ENCODE measurements around the gene RAB11FIP4. TPM values are rescaled to one million over a fixed set of nuclear protein-coding genes. Genes with fewer than 3 reads are reported as not detected.

Gene RAB11FIP4
- total and polyA plus RNA-seq, 4 donors, result 1.5 to 16.0 (median 3.3) TPM

DNA sequence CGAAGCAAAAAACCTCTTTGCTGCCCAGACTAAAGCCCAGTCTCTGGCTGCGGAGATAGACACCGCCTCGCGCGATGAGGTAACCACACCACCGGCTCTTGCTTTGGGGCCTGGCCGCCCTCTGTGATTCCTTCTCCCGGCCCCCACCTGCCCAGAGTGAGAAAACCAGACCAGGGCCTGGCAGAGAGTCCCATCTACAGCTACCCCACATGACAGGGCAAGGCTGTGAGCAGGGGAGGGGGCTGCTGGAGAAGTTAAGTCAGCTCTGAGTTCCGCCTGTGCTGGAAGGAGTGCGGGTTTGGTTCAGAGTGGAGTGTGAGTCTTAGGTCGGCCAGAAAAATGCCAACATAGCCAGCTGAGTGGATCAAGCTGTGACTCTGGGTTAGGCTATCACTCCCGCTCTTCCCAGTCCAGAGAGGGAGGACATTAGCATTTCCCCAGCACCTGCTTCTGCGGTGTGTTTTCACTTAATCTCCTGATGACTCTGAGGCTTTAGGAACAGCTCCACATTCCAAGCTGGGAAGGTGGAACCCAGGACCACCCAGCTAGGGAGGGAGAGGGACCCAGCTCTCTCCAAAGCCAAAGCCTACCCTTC, 139.0 kb downstream of the RAB11FIP4 start:
- TF ChIP-seq FOXA1 (IDR thresholded peaks at IDR 0.05), result no peak
- TF ChIP-seq NR2F2 (IDR thresholded peaks at IDR 0.05), result no peak
- no peak for TF ChIP-seq GABPA (IDR thresholded peaks at IDR 0.05 in 1 of 2, conservative IDR thresholded peaks at IDR 0.05 in 1 of 2)
- TF ChIP-seq TAF1 (conservative IDR thresholded peaks at IDR 0.05), result no peak
- H3K36me3 ChIP-seq (ENCODE audit: control insufficient read depth in 4 of 4, insufficient read depth in 3 of 4, low read depth in 1 of 4, low read length in 3 of 4), result peaks cover 0 to 24% (median 4%) of the 10 kb centered on the region in 4 donors
- 90% methylated on average over 14 of the region's 14 CpGs for WGBS

DNA sequence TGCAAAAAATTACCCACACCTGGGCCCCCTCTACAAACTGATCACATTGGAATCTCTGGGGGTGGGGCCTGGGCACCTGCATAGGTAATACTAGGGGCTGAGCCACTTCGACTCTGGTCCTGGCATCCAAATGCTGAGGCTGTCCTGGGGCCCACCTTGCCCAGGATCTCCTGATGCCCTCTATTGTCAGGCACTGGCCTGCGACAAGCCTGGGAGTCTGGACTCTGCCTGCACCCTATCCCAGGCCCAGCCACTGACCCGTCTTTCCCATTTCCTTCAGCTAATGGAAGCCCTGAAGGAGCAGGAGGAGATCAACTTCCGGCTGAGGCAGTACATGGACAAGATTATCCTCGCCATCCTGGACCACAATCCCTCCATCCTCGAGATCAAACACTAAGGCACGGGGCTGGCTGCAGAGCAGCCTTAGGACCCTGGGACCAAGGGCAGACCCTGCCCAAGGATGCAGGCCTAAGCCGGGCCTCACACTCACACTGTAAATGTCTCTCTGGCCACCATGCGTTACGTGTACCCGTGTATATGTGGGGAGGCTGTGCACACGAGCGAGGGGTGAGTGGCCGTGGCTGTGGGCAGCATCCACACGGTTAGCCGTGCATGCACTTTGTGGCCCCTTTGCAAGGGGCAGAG, 140.0 kb downstream of the RAB11FIP4 start:
- DNase-seq (ENCODE audit: low spot score), result no peak
- WGBS, result 94% methylated on average over 16 of the region's 16 CpGs
- H3K9me3 ChIP-seq (ENCODE audit: control insufficient read depth in 4 of 4, low read length in 3 of 4), result no peaks in the 10 kb centered on the region
- H3K9ac ChIP-seq (ENCODE audit: low read depth in 1 of 2, low read length in 2 of 2), result no peak overlapping the region
- no peak overlapping the region for H3K27ac ChIP-seq (ENCODE audit: low read depth in 1 of 2, low read length in 2 of 2)
- TF ChIP-seq FOXA2 (IDR thresholded peaks at IDR 0.05) (no peak), RAD21 (IDR thresholded peaks at IDR 0.05) (no peak), RXRA (IDR thresholded peaks at IDR 0.05) (no peak)
- H3K4me3 ChIP-seq (ENCODE audit: low read depth in 1 of 3, low read length in 3 of 3), result no peak overlapping the region
- H3K27me3 ChIP-seq (ENCODE audit: control insufficient read depth in 4 of 4, insufficient read depth in 4 of 4, low read length in 3 of 4), result no peaks in the 10 kb centered on the region
- no peaks in the 10 kb centered on the region for H3K4me1 ChIP-seq (ENCODE audit: control insufficient read depth in 4 of 4, insufficient read depth in 4 of 4, low read length in 3 of 4)
- H3K36me3 ChIP-seq (ENCODE audit: control insufficient read depth in 4 of 4, insufficient read depth in 3 of 4, low read depth in 1 of 4, low read length in 3 of 4), result peaks cover 0 to 24% (median 4%) of the 10 kb centered on the region in 4 donors

More for the DNA sequence above, 139.0 kb downstream of the RAB11FIP4 start:
- no peak for DNase-seq (ENCODE audit: low spot score)
- Histone ChIP-seq H3K9ac (ENCODE audit: low read depth in 1 of 2, low read length in 2 of 2) (no peak overlapping the region), H3K27ac (ENCODE audit: low read depth in 1 of 2, low read length in 2 of 2) (no peak overlapping the region), H3K4me1 (ENCODE audit: control insufficient read depth in 4 of 4, insufficient read depth in 4 of 4, low read length in 3 of 4) (peaks cover 0 to 6% (median 3%) of the 10 kb centered on the region in 4 donors), H3K27me3 (ENCODE audit: control insufficient read depth in 4 of 4, insufficient read depth in 4 of 4, low read length in 3 of 4) (no peaks in the 10 kb centered on the region), H3K4me3 (ENCODE audit: low read depth in 1 of 3, low read length in 3 of 3) (no peak overlapping the region), H3K9me3 (ENCODE audit: control insufficient read depth in 4 of 4, low read length in 3 of 4) (no peaks in the 10 kb centered on the region)

DNA sequence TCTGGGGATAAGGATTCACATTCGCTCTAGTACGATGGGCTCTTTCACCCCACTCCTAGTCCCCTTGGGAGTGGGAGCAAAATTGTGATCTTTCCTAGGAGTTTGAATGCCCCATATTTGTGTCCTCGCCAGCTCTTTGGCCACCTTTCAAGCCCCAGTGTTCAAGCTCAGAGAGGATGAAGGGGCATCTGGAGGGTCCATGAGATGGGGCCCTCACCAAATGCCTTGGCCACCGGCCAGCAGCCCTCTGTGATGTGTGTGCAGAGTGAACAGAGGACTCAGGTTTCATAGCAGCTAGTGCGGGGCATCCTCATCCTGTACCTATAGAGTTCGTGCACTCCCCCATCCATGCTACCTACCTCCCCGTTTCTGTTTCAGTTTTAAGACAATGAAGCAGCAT, 140.6 kb downstream of the RAB11FIP4 start:
- Histone ChIP-seq H3K27ac (ENCODE audit: low read depth in 1 of 2, low read length in 2 of 2) (no peak overlapping the region), H3K4me3 (ENCODE audit: low read depth in 1 of 3, low read length in 3 of 3) (no peak overlapping the region), H3K27me3 (ENCODE audit: control insufficient read depth in 4 of 4, insufficient read depth in 4 of 4, low read length in 3 of 4) (no peaks in the 10 kb centered on the region), H3K36me3 (ENCODE audit: control insufficient read depth in 4 of 4, insufficient read depth in 3 of 4, low read depth in 1 of 4, low read length in 3 of 4) (peaks cover 0 to 24% (median 4%) of the 10 kb centered on the region in 4 donors), H3K4me1 (ENCODE audit: control insufficient read depth in 4 of 4, insufficient read depth in 4 of 4, low read length in 3 of 4) (no peaks in the 10 kb centered on the region), H3K9me3 (ENCODE audit: control insufficient read depth in 4 of 4, low read length in 3 of 4) (no peaks in the 10 kb centered on the region), H3K9ac (ENCODE audit: low read depth in 1 of 2, low read length in 2 of 2) (no peak overlapping the region)
- no peak for TF ChIP-seq REST (IDR thresholded peaks at IDR 0.05)
- no peak for TF ChIP-seq HNF4G (IDR thresholded peaks at IDR 0.05)
- TF ChIP-seq RAD21 (IDR thresholded peaks at IDR 0.05), result no peak
- no peak for TF ChIP-seq NR2F2 (IDR thresholded peaks at IDR 0.05)
- TF ChIP-seq SP1 (IDR thresholded peaks at IDR 0.05), result no peak
- no peak for TF ChIP-seq FOXA2 (IDR thresholded peaks at IDR 0.05)
- no peak for TF ChIP-seq JUND (IDR thresholded peaks at IDR 0.05)
- no peak for TF ChIP-seq HNF4A (conservative IDR thresholded peaks at IDR 0.05)
- no peak for TF ChIP-seq GABPA (IDR thresholded peaks at IDR 0.05 in 1 of 2, conservative IDR thresholded peaks at IDR 0.05 in 1 of 2)
- TF ChIP-seq RXRA (IDR thresholded peaks at IDR 0.05), result no peak
- TF ChIP-seq, protein P1, sequence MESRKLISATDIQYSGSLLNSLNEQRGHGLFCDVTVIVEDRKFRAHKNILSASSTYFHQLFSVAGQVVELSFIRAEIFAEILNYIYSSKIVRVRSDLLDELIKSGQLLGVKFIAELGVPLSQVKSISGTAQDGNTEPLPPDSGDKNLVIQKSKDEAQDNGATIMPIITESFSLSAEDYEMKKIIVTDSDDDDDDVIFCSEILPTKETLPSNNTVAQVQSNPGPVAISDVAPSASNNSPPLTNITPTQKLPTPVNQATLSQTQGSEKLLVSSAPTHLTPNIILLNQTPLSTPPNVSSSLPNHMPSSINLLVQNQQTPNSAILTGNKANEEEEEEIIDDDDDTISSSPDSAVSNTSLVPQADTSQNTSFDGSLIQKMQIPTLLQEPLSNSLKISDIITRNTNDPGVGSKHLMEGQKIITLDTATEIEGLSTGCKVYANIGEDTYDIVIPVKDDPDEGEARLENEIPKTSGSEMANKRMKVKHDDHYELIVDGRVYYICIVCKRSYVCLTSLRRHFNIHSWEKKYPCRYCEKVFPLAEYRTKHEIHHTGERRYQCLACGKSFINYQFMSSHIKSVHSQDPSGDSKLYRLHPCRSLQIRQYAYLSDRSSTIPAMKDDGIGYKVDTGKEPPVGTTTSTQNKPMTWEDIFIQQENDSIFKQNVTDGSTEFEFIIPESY (IDR thresholded peaks at IDR 0.05), result no peak
- no peak for TF ChIP-seq ATF3 (IDR thresholded peaks at IDR 0.05)
- TF ChIP-seq, protein P2, sequence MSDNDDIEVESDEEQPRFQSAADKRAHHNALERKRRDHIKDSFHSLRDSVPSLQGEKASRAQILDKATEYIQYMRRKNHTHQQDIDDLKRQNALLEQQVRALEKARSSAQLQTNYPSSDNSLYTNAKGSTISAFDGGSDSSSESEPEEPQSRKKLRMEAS (IDR thresholded peaks at IDR 0.05), result no peak
- no peak for TF ChIP-seq FOXA1 (IDR thresholded peaks at IDR 0.05)
- WGBS, result 93% methylated on average over 7 of the region's 7 CpGs
- DNase-seq (ENCODE audit: low spot score), result no peak

Measured in liver (tissue), 9 donors.